Neural progenitor cell (in vitro differentiated cells): ENCODE measurements around the gene SUCLA2. TPM values are rescaled to one million over a fixed set of nuclear protein-coding genes. Genes with fewer than 3 reads are reported as not detected.

Source experiments
- DNase-seq: peaks from one replicate; pipeline ENCODE4 v3.0.0-alpha.2; 2016; ENCODE audit warnings: low spot score
- H2AFZ ChIP-seq: fragments of 200-600 bp; sonication (generic); replicated peaks from 2 replicates; pipeline ENCODE4 v1.6.1; 2016; ENCODE audit warnings: antibody characterized with exemption
- H3F3A ChIP-seq: fragments of 200-600 bp; sonication (generic); 2 replicates; pipeline ENCODE4 v1.6.1; 2016; ENCODE audit warnings: antibody characterized with exemption, low read depth
- H3K27ac ChIP-seq: fragments of 200-600 bp; sonication (generic); 2 replicates; pipeline ENCODE4 v1.5.1; 2016; ENCODE audit warnings: mild to moderate bottlenecking
- H3K27me3 ChIP-seq: fragments of 200-600 bp; sonication (generic); 2 replicates; pipeline ENCODE4 v1.6.1; 2016; ENCODE audit warnings: mild to moderate bottlenecking, moderate library complexity
- H3K36me3 ChIP-seq: fragments of 200-600 bp; sonication (generic); 2 replicates; pipeline ENCODE4 v1.5.1; 2016
- H3K4me1 ChIP-seq: fragments of 200-600 bp; sonication (generic); 2 replicates; pipeline ENCODE4 v1.6.1; 2016; ENCODE audit warnings: mixed run types
- H3K4me2 ChIP-seq: fragments of 200-600 bp; sonication (generic); 2 replicates; pipeline ENCODE4 v1.6.1; 2016
- H3K4me3 ChIP-seq: fragments of 200-600 bp; sonication (generic); 2 replicates; pipeline ENCODE4 v1.5.1; 2016
- H3K79me2 ChIP-seq: fragments of 200-600 bp; sonication (generic); 2 replicates; pipeline ENCODE4 v1.6.1; 2016; ENCODE audit warnings: low read depth
- H3K9ac ChIP-seq: fragments of 200-600 bp; sonication (generic); 2 replicates; pipeline ENCODE4 v1.6.1; 2016
- H3K9me3 ChIP-seq: fragments of 200-600 bp; sonication (generic); 2 replicates; pipeline ENCODE4 v1.5.1; 2016; ENCODE audit warnings: low read depth
- H4K20me1 ChIP-seq: fragments of 200-600 bp; sonication (generic); 2 replicates; pipeline ENCODE4 v1.6.1; 2016; ENCODE audit warnings: low read depth
- H3K27ac Mint-ChIP-seq: 3 replicates; pipeline ENCODE4 v1.8.0; 2021; ENCODE audit warnings: mixed read lengths
- H3K27me3 Mint-ChIP-seq: 2 replicates; pipeline ENCODE4 v1.8.0; 2022; ENCODE audit warnings: low read depth, mild to moderate bottlenecking, inconsistent platforms, moderate library complexity, mixed read lengths; ENCODE audit not compliant: insufficient read depth
- H3K36me3 Mint-ChIP-seq: 3 replicates; pipeline ENCODE4 v1.8.0; 2021; ENCODE audit warnings: mixed read lengths
- H3K4me1 Mint-ChIP-seq: 3 replicates; pipeline ENCODE4 v1.8.0; 2021; ENCODE audit warnings: mixed read lengths
- H3K4me3 Mint-ChIP-seq: 3 replicates; pipeline ENCODE4 v1.8.0; 2021; ENCODE audit warnings: mild to moderate bottlenecking, moderate library complexity, mixed read lengths
- H3K9me3 Mint-ChIP-seq: 3 replicates; pipeline ENCODE4 v1.8.0; 2020; ENCODE audit warnings: mixed read lengths
- EZH2 ChIP-seq: fragments of 200-600 bp; sonication (generic); IDR thresholded peaks from 2 replicates; pipeline ENCODE4 v1.6.1; 2017; ENCODE audit warnings: antibody characterized with exemption, mild to moderate bottlenecking, moderate library complexity
- EZH2phosphoT487 ChIP-seq: fragments of 200-600 bp; sonication (generic); IDR thresholded peaks from 2 replicates; pipeline ENCODE4 v1.6.1; 2017; ENCODE audit warnings: antibody characterized with exemption
- total RNA-seq: library from RNA; depleted of rRNA; stranded (reverse); fragments of >200 nt; gene quantifications from 2 replicates; pipeline ENCODE4 v1.2.3, GENCODE V29; 2015; ENCODE audit warnings: low replicate concordance
- TF ChIP-seq, protein P1 (sequence below): fragments of 200-600 bp; sonication (generic); IDR thresholded peaks from 2 replicates; pipeline ENCODE4 v1.5.1; 2017; ENCODE audit warnings: antibody characterized with exemption, mild to moderate bottlenecking

The SUCLA2 gene
- total RNA-seq, 1 donor from 2014 or later: 100 TPM

DNA sequence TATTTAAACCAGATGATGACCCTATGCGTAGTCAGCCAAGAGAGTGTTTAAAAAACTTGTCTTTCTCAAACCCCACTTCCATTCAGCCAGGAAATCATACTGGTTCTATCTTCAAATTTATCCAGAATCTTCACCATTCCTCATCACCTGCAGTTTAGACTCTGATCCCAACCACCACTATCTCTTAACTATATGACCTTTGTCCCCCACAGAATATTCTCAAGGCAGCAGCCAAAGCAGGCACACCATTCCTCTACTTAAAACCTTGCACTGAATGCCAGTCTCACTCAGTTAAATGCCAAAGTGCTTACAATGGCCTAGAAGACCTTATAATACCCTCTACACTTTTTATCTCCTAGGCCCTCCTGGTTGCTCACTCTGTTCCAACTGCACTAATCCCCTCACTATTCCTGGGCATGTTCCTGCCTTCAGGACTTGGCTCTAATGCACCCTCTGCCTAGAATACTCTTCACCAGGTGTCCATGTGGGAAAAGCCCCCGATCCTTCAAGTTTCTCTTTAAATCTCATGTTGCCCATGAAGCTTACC, 10.1 kb downstream of the SUCLA2 start:
- no peaks in the 10 kb centered on the region for H3K9me3 Mint-ChIP-seq
- H3K9ac ChIP-seq: no peak overlapping the region
- H3K4me1 ChIP-seq: no peaks in the 10 kb centered on the region
- H3K4me3 ChIP-seq: no peak overlapping the region
- no peak overlapping the region for H3K27ac ChIP-seq
- H3K4me3 Mint-ChIP-seq: no peak overlapping the region
- H3K27ac Mint-ChIP-seq: no peak overlapping the region
- peaks cover 34% of the 10 kb centered on the region for H3K36me3 ChIP-seq
- peaks cover 59% of the 10 kb centered on the region for H3K79me2 ChIP-seq
- no peak overlapping the region for H2AFZ ChIP-seq
- H3K4me2 ChIP-seq: no peak overlapping the region
- H3K4me1 Mint-ChIP-seq: no peaks in the 10 kb centered on the region
- no peaks in the 10 kb centered on the region for H3K27me3 ChIP-seq
- no peaks in the 10 kb centered on the region for H4K20me1 ChIP-seq
- H3K36me3 Mint-ChIP-seq: peaks cover 53% of the 10 kb centered on the region
- TF ChIP-seq, protein P1, sequence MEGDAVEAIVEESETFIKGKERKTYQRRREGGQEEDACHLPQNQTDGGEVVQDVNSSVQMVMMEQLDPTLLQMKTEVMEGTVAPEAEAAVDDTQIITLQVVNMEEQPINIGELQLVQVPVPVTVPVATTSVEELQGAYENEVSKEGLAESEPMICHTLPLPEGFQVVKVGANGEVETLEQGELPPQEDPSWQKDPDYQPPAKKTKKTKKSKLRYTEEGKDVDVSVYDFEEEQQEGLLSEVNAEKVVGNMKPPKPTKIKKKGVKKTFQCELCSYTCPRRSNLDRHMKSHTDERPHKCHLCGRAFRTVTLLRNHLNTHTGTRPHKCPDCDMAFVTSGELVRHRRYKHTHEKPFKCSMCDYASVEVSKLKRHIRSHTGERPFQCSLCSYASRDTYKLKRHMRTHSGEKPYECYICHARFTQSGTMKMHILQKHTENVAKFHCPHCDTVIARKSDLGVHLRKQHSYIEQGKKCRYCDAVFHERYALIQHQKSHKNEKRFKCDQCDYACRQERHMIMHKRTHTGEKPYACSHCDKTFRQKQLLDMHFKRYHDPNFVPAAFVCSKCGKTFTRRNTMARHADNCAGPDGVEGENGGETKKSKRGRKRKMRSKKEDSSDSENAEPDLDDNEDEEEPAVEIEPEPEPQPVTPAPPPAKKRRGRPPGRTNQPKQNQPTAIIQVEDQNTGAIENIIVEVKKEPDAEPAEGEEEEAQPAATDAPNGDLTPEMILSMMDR: no peak
- TF ChIP-seq EZH2phosphoT487 (no peak), EZH2 (no peak)
- no peaks in the 10 kb centered on the region for H3K9me3 ChIP-seq
- H3F3A ChIP-seq: no peaks in the 10 kb centered on the region
- H3K27me3 Mint-ChIP-seq: peaks cover 2% of the 10 kb centered on the region
- no peak for DNase-seq

DNA sequence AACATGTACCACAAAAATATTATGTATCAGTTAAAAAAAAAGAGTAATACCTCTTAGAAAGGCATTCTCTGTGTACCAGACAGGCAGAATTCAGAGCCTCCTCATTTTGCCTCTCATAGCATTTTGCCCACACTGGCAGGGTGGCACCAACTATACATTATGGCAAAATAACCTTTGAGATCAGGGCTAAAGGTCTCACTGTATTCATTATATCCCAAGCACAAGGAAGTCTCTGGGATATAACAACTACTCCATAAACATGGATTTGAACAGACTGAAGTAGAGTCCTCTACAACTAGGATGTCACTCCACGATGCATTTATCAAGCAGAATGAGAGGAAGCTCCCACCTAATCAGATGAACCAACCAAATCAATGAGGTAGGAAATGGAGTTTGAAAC, 10.6 kb downstream of the SUCLA2 start:
- Mint-ChIP-seq H3K4me1 (no peaks in the 10 kb centered on the region), H3K27me3 (no peaks in the 10 kb centered on the region), H3K4me3 (no peak overlapping the region), H3K9me3 (no peaks in the 10 kb centered on the region), H3K36me3 (peaks cover 58% of the 10 kb centered on the region), H3K27ac (no peak overlapping the region)
- no peak for TF ChIP-seq EZH2
- TF ChIP-seq EZH2phosphoT487: no peak
- TF ChIP-seq, protein P1: no peak
- Histone ChIP-seq H3K36me3 (peaks cover 32% of the 10 kb centered on the region), H3K9ac (no peak overlapping the region), H3K27me3 (no peaks in the 10 kb centered on the region), H3K4me3 (no peak overlapping the region), H4K20me1 (no peaks in the 10 kb centered on the region), H3K4me1 (no peaks in the 10 kb centered on the region), H3K79me2 (peaks cover 54% of the 10 kb centered on the region), H3K4me2 (no peak overlapping the region), H3K9me3 (no peaks in the 10 kb centered on the region), H3K27ac (no peak overlapping the region), H2AFZ (no peak overlapping the region), H3F3A (no peaks in the 10 kb centered on the region)
- no peak for DNase-seq

GRCh38 chr13:47983070-47983469, 18.0 kb downstream of the SUCLA2 start:
- Histone ChIP-seq H4K20me1 (no peaks in the 10 kb centered on the region), H3K4me3 (no peak overlapping the region), H3K4me2 (no peak overlapping the region), H3F3A (no peaks in the 10 kb centered on the region), H3K79me2 (peaks cover 2% of the 10 kb centered on the region), H3K36me3 (peaks cover 17% of the 10 kb centered on the region), H3K9me3 (peaks cover 6% of the 10 kb centered on the region), H3K9ac (no peak overlapping the region), H2AFZ (no peak overlapping the region), H3K27me3 (no peaks in the 10 kb centered on the region), H3K27ac (no peak overlapping the region), H3K4me1 (no peaks in the 10 kb centered on the region)
- no peak overlapping the region for H3K4me3 Mint-ChIP-seq
- H3K4me1 Mint-ChIP-seq: no peaks in the 10 kb centered on the region
- DNase-seq: no peak
- H3K36me3 Mint-ChIP-seq: peaks cover 62% of the 10 kb centered on the region
- TF ChIP-seq EZH2phosphoT487 (no peak), EZH2 (no peak)
- TF ChIP-seq, protein P1: no peak
- no peak overlapping the region for H3K27ac Mint-ChIP-seq
- H3K27me3 Mint-ChIP-seq: no peaks in the 10 kb centered on the region
- peaks cover 21% of the 10 kb centered on the region for H3K9me3 Mint-ChIP-seq
